Stimulated activated CD8-positive, alpha-beta memory T cell treated with anti-CD3 and anti-CD28 coated beads, Interleukin-15, amount 100 ng/mL, for 48 hours (primary cell): ENCODE data around the gene RAP1GAP.
"Not testable (repeated sequence)": the region's sequence is repeated elsewhere in the genome, so short reads cannot be mapped to it uniquely, and the experiment has no call there.

ENCODE experiments used
- DNase-seq, 2 donors: peaks; one replicate each; pipeline ENCODE4 v3.0.0-alpha.2; 2020; ENCODE audit warnings: low read depth in 2 of 2

RAP1GAP gene

DNA sequence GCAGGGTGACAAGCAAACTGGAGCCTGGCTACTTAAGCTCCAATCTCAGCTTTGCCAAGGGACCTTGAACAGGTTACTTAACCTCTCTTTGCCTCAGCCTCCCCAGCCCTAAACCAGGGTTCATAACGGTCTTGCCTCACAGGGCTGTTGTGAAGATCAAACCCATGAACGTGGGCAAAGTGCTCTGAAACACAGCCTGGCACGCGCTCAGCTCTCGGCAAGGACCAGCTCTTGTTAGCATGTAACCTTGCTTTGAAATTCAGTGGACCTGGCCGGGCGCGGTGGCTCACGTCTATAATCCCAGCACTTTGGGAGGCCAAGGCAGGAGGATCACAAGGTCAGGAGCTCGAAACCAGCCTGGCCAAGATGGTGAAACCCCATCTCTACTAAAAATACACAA lies 24.8 kb downstream of the RAP1GAP start:
- DNase-seq, result no peak

DNA sequence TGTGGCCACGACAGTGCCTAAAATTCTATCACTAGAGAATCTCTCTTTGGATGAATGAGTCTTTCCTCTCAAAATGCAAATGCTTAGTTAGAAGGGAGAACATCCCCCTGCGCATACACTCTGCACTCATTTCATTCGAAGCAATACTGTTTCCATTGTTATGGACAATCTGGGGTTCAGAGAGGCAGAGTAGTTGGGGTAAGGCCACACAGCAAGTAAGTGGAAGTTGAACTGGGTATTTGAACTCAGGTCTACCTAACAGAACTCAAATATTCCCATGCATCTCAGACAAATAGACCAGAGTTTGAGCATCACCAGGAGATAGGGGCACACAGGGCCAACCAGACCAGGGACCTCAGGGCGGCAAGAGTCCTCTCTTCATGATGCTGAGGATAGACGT lies 25.5 kb downstream of the RAP1GAP start:
- no peak for DNase-seq

GRCh38 chr1:21641967-21642739 lies 27.0 kb downstream of the RAP1GAP start:
- no peak for DNase-seq

DNA sequence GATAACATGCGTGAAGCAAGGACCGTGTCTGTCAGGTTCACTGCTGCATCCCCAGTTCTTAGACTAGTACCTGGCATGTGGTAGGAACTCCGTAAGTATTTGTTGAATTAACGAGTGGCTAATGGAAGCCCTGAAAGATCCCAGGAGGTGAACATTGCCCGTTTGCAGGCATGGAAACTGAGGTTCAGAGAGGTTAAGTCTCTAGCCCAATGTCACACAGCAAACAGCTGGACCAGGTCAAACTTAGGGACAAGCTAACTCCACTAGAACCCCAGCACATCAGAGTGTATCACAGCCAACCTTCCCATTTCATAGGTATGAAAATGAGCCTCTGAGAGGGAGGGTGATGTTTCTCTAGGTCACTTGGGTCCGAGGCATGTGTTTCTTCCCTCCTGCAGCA lies 27.6 kb downstream of the RAP1GAP start:
- no peak for DNase-seq

DNA sequence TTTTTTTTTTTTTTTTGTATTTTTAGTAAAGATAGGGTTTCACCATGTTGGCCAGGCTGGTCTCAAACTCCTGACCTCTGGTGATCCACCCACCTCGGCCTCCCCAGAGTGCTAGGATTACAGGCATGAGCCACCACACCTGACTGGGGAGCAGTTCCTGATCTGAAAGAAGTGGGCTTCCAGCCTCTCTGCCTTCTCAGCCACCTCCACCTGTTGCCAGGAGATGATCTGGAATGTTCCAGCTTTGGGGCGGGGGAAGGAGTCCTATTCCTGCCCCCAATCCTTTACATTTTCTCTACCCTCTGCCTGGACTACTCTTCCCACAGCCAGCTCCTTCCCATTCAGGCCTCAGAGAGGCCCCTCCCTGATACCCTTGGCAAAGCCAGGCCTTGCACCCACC lies 28.1 kb downstream of the RAP1GAP start:
- no peak for DNase-seq

GRCh38 chr1:21640653-21641052 lies 28.5 kb downstream of the RAP1GAP start:
- DNase-seq, result no peak

GRCh38 chr1:21639594-21640041 lies 29.5 kb downstream of the RAP1GAP start:
- no peak for DNase-seq

DNA sequence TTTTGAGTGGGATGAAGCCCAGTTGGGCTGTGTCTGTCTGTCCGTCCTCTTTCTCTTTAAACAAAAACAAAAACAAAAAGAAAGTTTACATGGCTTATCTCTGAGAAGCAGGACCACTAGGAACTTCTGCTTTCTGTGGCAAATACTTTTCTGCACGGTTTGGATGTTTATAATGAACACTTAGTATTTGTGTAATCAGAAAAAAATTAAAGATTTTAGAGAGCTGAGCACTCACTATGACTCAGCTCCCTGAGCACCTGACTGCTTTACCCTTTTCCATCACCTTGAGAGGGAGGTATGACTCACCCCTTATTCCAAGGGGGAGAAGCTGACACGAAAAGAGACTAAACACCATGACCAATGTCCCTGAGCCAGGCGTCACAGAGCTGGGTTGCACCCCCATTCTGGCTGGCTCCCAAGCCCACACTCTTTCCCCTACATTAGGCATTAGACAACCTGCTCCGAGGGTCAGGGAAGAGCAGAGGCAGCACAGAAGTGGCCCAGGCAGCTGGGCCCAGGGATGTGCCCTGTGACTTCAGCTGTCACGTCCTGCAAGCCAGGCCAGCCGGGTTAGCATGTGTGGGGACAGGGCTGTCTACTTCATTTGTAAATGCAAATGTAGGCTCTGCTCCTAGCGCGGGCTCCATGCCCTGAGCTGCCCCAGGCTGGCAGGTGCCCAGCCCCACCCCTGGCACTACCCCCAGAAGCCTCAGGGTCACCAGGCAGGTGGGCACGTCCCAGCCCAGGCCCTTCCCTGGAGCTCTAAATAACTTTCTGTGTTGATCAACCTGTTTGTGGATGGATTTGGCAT lies 30.4 kb downstream of the RAP1GAP start:
- DNase-seq, result no peak

GRCh38 chr1:21637514-21637913 lies 31.6 kb downstream of the RAP1GAP start:
- DNase-seq, result no peak

GRCh38 chr1:21636029-21636428 lies 33.1 kb downstream of the RAP1GAP start:
- no peak for DNase-seq

GRCh38 chr1:21634806-21635535 lies 34.2 kb downstream of the RAP1GAP start:
- DNase-seq, result no peak

DNA sequence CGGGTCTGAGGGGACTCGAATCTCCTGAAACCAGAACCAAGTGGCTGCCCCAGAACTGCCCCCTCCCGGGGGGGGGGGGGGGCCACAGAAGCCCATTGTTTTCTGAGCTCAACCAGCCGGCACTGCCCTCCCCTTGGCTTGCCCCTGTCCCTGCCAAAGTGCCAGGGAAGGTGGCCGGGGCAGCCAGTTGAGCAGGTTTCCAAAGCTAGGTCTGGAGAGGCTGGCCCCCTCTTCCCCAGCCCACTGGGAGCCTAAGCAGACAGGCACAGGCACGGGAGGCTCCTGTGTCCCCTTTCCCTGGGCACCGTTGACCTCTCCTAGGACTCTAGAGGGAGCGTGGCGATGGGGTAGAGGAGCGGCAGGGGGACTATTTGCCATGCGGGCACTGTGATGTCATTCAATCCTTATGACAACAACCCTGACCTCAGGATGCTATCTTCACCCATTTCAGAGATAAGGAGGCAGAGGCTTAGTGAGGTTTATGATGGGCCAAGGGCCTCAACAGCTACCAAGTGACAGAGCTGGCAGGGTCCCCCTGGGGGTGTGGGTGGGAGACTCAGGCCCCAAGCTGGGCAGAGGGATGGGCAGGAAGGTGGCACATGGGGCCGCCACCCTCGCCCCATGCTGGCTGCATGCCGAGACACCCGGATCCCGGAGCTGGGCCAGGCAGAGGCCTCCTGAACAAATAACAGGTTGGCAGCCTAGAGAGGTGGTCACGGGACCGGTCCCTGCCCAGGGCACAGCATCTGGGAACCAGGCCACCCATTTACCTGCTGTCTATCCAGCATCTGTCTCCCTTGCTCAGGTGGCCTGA lies 35.0 kb downstream of the RAP1GAP start:
- DNase-seq, result no peak

DNA sequence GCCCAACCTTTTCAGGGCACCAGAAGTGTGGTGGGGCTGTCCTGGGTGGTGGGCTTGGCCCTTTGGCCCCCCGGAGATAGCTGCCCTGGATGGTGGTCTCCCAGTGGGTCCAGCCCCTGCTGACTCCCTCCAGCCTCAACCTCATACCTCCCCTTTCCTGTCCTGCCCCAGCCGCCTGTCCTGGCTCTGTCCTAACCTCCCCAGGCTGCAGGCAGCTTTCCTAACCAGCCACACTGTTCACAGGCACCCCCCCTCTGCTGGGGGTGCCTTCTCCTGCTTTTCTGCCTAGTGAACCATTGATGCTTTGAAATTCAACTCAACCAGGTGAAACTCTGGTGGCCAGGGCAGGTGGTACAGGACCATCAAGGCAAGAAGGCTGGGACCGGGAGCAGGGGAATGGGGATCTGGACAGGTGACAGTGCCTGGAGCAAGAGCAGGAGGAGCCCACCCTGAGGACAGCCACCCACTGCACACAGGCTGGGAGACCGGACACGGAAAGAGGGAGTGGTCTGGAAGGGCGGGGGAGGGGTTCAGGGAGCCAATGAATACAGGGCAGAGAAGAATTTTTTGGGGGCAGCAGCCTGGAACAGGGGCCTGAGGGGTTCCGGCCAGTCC lies 35.9 kb downstream of the RAP1GAP start:
- no peak for DNase-seq

GRCh38 chr1:21631944-21632887 lies 36.9 kb downstream of the RAP1GAP start:
- no peak for DNase-seq

DNA sequence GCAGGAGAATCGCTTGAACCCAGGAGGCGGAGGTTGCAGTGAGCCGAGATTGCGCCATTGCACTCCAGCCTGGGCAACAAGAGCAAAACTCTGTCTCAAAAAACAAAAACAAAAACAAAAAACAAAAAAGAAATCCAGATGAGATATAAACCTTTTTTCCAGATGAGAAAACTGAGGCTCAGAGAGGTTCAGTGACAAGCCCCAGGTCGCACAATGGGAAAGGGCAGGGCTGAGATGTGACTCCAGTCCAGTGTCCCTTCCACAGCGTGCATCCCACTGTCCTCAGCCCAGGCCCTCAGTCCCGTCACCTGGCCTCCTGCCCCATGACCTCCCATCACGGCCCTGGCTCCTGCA lies 37.6 kb downstream of the RAP1GAP start:
- not testable (repeated sequence) for DNase-seq

DNA sequence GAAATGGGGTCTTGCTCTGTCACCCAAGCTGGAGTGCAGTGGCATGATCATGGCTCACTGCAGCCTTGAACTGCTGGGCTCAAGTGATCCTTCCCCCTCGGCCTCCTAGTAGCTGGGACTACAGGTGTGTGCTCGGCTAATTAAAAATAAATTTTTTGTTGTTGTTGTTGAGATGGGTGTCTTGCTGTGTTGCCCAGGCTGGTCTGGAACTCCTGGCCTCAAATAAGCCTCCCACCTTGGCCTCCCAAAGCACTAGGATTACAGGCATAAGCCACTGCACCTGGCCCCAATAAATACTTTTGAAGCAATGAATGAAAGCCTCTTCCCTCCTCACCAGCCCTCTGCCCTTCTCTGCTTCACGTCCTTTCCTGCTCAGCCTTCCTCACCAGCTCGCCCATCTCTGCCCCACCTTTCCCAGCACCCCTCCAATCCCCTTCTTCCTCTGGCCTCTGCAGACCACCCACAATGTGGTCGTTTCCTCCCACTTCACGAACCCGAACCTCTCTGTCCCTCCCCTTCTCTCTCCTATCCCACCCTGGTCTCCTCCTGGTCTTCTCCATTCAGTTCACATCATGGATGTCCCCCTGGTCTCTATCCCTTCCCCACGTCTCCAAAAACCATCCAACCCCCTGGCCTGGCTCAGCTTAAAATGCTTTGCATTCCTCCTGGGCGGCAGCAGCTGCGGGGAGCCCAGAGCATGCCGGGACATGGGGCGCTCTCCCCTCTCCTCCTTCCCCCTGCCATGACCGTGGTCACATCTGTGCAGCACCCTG lies 38.4 kb downstream of the RAP1GAP start:
- no peak for DNase-seq

DNA sequence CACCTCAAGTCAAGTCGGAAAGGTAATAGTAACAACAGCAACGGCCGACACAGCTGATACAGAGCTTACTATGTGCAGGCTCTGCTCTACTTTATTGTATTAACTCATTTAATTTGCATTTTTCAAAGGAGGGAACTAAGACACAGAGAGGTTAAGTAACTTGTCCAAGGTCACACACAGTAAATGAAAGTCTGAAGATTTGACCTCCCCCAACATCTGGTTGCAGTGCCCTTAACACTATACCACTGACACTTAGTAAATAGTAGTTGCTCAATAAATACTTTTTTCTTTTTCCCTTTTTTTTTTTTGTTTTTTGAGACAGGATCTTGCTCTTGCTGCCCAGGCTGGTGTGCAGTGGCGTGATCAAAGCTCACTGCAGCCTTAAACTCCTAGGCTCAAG lies 39.2 kb downstream of the RAP1GAP start:
- DNase-seq, result no peak

DNA sequence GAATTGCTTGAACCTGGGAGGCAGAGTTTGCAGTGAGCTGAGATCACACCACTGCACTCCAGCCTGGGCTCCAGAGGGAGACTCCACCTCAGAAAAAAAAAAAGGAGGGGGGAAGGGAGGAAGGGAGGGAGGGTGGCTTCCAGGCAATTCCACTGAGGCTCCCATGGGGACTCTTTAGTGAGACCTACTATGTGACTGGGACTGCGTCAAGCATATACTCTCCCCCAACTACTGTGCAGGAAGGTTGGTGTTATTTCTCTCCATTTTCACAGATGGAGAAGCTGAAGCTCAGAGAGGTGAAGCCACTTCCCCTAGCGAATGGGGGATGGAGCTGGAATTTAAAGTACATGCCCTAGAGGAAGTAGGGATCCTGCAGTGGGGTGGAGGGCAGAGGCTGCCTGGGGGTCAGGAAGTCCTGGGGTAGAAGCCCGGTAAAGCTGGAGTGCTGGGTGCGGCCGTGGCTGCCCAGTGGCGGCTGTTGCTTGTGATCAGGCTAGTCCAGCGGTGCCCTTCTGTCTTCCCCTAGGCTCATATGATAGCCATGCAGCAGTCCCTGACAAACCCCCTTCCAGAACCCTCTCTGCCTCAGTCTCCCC lies 40.3 kb downstream of the RAP1GAP start:
- no peak for DNase-seq

DNA sequence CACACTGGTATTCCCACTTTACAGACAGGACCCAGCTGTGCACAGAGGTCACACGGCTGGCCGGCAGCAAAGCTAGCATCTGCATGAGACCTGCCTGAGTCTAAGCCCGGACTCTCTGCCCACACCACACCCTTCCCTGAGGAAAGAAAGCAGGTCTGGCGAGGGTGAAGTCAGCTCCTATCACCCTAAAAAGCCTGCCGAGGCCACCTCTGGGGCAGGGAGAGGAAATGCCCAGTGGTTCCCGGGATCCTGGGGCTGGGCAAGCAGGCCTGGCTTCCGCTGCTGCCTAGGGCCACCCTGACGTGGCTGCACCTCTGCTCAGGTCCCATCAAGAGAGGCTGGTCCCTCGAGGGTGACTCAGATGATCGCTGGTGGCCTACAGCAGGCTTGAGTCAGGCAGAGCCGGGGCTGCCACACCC lies 42.2 kb downstream of the RAP1GAP start:
- no peak for DNase-seq
